Putamen (tissue), 1 donor: Measurements from ENCODE around the gene SOWAHC.
"Not testable (repeated sequence)": the region's sequence is repeated elsewhere in the genome, so short reads cannot be mapped to it uniquely, and the experiment has no call there.

ENCODE experiments used
- DNase-seq: peaks from one replicate; pipeline ENCODE4 v3.0.0-alpha.2; 2016; ENCODE audit warnings: low spot score

Gene SOWAHC

DNA sequence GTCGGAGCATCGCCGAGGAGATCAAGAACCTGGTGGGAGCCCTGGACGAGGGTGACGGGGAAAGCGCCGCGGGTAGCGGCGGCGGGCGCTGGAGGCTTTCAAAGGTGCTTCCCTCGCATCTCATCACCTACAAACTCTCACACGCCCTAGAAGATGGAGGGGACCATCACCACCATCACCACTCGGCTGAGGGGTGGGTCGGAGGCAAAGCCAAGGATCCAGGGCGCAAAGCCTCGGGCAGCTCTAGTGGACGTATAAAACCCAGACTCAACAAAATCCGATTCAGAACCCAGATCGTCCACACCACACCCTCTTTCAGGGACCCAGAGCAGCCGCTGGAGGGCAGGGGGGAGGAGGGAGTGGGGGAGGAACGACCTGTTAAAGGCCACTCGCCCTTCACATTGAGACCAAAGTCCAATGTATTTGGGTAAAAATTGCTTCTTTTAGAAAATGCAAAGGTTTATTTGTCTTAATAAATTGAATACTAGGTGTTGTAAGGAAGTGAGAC is 1.5 kb downstream of the SOWAHC start:
- DNase-seq: no peak

DNA sequence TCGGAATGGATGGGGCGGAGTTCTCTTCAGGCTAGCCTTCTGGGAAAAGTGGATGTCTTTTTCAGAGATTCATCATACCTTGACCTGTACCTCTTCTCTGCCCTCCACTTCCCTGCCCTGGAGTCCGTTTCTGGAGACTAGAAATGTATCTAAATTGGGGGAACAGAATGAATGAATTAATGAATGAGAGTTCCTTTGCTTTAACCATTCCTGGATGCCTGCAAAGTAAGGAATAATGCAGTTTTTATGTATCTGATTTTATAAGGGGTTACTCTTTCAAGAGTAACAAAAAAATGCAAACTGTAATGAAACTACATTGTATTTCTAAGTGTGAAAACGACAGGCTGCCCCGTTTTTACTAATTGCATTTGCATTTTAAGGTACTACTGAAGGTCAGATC is 2.0 kb downstream of the SOWAHC start:
- no peak for DNase-seq

DNA sequence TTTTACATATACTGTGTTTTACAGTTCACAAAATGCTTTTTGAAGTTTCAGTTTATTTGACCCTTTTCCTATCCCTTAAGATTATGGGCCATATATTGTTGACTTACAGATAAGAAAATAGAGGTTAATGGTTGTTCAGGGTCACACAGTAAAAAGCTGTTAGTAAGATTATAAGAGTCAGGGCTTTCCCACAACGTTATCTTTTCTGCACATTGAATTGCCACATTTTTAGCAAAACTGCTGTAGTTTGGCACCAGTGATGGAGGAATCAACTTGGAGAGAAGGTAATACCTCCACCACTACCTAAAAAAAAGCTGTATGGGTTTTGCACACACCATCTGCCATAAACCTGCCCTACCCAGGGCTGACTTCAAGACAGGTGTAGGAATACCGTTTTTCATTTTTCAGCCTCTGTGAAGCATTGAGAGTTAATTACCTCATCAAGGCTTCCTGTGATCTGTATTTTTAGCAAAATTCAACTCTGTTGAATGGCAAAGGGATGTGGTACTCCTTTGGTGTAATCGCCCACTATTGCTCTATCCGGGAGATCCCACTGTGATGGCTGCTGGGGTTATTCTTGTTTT is 5.0 kb downstream of the SOWAHC start:
- DNase-seq: no peak

DNA sequence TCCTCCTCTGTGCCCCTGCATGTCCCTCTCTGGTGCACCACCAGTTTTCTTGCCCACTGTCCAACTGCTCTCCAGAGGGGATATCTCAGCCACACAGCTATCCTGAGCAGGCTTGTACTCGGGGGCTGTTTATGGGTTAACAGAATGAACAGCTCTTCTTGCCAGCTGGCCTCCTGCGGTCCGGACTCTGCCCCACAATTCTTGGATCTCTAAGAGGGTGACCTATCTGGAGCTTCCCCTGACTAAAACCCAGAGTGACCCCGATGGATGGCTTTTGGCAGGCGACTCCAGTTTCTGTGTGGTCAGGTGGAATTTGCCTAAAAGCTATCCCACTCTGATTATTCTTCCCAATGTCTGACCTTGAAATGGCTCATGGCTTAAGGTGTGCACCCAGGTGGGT is 9.1 kb downstream of the SOWAHC start:
- no peak for DNase-seq

DNA sequence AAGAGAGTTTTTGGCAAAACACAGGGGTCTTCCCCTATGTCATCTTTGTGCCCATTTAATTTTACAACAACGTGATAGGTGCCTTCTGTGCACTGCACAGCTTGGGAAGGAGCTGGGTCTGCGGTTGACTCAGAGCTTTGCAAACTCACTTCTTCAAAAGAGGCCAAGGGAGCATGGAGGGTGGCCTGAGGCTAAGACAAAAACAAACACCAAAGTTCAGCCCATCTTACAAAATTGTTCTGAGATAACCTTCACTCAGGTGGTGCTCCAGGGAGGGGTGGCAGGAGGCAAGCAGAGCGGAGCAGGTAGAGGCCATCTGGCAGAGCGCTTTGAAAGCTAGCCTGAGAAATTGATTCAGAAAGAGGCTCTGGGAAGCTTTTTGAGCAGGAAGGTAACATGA is 9.8 kb downstream of the SOWAHC start:
- DNase-seq: no peak

DNA sequence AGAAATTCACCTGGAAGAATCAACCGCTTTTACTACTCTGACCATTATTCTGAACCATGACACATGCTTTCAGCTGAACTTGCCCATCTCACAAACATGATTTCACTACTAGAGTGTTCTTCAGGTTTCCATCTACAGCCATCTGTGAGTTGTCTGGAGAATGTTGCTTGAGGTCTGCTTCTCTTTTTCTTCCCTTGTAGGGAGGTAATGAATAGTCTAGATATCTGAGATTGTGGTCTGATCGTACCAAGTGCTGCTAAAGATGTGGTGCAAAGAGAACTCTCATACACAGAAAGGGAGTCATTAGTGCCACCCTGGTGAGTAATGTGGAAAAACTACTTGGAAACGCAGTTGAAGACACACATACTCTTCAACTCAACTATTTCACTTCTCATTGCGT is 10.2 kb downstream of the SOWAHC start:
- no peak for DNase-seq

DNA sequence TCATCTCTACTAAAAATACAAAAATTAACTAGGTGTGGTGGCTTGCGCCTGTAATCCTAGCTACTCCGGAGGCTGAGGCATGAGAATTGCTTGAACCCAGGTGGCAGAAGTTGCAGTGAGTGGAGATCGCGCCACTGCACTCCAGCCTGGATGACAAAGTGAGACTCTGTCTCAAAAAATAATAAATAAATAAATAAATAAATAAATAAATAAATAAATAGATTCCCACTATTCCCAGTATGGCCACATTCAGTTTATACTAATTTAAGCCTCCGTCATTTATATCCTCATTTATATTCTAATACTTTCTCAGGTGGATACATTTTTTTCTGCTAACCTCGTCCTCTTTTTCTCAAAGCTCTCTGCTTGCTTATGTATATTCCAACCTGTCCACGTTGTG is 14.2 kb downstream of the SOWAHC start:
- not testable (repeated sequence) for DNase-seq

DNA sequence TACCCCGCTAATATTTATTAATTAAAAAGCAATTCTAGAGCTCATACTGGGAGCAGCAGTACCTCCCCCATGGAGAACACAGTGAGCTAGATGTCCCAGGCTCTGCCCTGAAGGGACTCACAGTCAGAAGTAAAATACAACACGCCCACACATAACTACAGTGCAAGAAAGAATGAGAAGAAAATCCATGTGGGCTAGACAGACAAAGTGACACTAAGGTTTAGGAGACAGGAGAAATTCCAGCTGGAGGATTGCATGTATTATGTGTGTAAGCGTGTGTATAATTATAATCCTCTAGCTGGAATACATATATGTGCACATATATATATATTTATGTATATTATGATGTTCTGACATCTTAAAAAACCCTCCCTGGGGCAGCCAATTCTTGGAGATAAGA is 15.7 kb downstream of the SOWAHC start:
- DNase-seq: no peak

DNA sequence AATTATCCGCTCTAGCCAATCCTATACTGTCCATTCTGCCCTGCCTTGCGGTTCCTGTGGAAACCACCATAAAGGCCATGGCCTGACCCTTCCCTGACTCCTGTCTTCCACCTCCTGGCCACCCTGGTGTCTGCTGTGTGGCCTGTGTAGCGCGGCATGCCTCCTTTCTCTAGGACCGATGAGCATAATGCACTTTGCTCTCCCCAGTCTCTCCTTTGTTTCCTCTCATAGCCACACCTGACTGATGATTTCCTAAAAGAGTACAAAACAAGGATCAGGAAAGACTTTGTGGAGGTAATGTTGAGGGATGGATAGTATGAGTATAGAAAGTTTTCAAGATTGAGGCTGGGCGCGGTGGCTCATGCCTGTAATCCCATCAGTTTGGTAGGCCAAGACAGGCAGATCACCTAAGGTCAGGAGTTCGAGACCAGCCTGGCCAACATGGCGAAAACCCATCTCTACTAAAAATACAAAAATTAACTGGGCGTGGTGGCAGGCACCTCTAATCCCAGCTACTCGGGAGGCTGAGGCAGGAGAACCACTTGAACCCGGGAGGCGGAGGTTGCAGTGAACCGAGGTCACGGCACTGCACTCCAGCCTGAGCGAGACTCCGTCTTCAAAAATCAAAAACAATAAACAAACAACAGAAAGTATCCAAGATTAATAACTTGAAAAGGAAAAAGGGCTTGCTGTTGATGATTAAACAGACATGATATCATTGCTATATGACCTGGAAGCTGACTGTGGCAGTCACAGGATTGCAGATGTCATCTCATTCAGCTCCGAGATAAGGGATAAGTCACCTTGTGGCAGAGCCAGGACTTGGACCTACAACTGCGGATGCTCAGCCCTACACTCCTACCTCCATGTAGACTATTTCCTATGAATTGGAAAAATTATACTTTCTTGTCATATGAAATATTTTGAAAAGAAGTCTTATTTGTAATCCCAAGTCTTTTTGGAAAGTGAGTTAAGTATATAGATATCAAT is 16.6 kb downstream of the SOWAHC start:
- no peak for DNase-seq

DNA sequence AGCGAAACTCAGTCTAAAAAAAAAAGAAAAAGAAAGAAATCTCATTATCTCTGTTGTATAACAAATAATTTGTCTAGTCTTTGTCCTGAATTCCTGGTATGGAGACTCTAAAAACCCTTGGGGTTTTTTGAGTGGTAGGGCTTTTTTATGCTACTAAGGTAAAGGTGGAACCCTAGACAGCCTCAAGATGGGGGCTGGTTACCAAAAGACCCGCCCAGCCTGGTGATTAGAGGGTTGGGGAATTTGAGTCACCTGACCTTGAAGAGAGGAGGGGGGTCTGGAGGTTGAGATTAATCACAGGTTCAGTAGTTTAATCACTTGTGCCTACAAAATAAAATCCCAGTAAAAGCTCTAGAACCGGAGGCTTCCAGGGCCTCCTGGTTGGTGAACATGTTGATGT is 17.6 kb downstream of the SOWAHC start:
- no peak for DNase-seq

DNA sequence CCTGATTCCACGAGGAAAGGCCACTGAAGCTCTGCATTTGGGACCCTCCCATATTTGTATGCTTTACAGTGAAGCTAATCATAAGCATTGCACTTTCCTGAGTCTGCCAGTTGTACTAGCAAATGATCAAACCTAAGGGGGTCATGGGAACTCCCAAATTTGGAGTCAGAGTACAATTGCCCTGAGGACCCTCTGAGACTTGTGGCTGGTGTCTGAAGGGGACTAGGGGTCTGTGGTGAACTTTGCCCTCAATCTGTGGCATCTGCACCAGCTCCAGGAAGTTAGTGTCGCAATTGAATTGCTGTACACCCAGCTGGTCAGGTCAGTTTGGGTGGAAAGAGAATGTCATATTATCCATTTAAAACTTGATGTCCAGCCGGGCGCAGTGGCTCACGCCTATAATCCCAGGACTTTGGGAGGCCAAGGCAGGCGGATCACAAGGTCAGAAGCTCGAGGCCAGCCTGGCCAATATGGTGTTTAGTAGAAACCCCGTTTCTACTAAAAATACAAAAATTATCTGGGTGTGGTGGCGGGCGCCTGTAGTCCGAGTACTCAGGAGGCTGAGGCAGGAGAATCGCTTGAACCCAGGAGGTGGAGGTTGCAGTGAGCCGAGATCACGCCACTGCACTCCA is 18.1 kb downstream of the SOWAHC start:
- no peak for DNase-seq

DNA sequence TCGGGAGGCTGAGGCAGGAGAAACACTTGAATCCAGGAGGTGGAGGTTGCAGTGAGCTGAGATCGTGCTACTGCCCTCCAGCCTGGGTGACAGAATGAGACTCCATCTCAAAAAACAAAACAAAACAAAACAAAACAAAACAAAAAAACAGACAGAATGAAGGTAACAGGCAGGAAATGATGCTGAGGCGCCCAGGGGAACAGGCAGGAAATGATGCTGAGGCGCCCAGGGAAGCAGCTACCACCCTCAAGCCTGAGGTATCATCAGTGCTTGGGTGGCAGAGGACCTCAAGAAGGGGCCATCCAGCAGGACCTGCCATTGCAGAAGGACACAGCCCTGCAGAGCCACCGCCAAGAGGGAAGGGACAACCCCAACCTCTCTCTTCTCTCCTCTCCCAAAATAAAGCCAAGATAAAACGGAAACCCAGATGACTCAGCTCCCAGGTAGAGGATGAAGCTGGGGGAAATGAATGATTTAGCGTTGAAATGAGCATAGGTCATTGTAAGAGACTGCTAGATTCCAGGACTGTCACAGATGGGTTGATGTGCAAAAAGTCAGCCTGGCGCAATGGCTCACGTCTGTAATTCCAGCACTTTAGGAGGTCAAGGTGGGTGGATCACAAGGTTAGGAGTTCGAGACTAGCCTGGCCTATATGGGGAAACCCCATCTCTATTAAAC is 19.3 kb downstream of the SOWAHC start:
- DNase-seq: no peak

DNA sequence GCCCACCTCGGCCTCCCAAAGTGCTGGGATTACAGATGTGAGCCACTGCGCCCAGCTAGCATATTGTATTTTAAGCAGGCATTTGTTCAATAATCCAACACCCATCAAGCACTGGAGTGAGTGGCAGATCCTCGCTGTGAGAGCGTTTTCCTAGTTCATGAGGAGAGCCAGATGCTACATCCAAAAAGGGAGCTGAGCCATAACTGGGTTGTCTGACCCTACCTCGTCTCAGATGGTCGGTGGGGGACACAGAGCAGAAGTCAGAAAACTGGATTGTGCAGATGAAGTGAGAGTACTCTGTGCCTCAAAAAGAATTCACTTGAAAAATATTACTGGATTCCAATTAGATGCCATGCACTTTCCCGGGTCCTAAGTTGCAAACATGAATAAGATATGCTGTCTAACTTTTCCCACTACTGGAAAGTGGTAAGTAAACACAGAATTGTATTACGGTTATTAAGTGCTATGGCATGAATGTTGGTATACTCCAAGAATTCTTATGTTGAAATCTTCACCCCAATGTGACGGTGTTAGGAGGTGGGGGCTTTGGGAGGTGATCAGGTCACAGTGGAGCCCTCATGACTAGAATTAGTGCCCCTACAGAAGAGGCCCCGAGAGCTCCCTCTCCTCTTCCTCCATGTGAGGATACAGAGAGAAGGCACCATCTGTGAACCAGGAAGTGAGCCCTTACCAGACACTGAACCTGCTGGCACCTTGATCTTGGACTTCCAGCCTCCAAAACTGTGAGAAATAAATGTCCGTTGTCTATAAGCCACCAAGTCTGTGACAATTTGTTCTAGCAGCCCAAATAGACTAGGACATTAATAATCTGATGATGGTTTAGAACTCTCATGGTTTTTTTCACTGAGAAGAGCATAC is 21.5 kb downstream of the SOWAHC start:
- DNase-seq: no peak

DNA sequence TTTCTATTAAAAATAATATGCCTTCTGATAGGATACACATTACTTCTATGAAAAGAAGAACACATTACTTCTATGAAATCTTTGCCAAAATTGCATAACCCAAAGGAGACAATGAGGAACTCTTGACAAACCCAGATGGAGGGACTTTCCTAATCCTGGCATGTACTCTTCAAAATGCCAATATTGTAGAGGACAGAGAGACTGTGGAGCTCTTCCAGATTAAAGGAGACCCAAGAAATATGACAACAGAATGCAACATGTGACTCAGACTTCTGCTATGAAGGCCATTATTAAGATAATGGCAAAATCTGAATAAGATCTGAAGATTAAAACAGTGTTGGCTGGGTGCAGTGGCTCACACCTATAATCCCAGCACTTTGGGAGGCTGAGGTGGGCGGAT is 22.2 kb downstream of the SOWAHC start:
- no peak for DNase-seq

DNA sequence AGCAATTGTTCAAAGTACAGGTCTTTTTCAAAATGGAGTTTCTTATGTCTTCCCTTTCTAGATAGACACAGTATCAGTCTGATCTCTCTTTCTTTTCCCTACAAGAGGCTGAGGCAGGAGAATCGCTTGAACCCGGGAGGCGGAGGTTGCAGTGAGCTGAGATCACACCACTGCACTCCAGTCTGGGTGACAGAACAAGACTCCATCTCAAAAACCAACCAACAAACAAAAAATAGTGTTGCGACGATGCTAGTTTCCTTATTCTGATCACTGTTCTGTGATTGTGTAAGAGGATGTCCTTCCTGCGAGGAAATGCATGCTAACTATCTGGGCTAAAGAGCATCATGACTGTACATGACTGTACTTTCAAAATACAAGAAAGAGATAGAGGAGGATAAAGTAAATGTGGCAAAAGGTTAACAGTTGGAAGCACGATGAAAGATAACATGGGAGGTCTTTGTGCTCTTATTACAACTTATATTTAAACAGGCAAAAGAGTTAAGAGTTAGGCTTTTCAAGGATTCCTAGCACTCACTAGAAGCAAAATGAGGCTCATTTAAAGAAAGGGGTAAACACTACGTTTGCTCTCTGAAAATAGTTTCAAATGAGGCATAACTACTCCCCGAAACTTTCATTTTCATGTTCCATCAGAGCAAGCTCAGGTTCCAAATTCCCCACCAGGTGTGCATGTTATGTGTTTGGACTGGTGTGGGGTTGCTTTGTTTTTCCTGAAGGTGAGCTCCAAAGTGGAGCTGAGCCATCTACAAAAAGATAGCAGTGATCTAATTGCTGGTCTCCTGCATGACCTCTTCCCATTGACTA is 23.8 kb downstream of the SOWAHC start:
- no peak for DNase-seq

DNA sequence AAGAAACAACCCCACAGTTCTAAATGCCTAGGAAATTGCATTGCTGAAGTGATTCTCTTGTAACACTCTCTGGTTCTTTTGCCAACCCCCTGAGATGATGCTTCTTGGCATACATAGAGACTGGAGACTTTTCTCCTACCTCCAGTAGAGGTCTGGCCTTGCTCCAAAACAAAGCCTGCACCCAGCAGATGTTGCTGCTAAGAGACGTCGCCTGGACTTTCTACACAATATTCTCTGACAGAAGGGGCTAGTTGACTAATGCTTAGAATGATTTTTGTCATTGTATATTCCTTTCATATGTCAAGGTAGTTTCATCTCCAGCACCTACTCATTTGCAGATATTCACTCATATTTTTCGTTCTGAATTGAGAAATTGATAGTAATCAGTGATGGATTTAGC is 24.6 kb downstream of the SOWAHC start:
- DNase-seq: no peak

DNA sequence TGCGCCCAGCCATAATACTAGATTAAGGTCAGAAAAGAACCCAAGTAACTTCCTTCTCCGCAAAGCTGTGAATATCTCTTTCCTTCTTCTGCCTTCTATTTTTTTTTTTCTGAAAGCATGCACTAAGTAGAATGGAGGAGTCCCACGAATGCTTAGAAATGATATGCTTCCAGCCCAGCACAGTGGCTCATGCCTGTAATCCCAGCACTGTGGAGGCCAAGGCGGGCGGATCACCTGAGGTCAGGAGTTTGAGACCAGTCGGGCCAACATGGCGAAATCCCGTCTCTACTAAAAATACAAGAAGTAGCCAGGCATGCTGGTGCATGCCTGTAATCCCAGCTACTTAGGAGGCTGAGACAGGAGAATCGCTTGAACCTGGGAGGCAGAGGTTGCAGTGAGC is 25.8 kb downstream of the SOWAHC start:
- not testable (repeated sequence) for DNase-seq

DNA sequence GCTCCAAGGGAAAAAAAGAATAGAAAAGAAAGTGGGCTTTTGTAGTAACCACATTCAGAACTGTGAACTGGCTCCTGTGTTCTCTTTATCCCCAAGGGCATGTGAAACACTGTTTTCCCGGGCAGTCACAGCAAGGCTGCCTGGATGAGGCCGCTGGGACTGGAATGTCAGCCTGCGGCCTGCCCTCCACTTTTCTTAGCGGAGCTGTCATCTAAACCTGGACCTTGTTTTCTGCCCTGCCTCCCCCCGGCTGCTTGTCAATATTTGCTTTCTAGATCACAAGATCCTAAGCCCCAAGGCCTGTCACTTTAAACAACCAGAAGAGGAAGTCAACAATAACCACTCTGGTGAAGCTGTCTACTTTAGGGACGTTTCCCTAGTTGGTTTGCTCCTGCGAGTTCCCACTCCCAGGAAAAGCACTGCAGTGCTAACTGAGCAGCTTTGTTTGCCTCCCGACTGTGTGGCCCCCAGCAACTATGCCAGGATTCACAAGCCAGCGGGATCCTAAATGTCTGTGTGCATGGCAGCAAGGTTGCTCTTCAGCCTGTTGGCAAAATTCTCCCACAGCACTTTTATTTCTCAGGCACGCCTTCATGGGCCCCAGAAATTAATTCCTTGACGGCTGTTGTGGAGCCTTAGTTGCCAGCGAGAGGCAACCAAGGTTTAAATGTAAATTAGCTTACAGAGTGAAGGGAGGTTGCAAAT is 30.6 kb downstream of the SOWAHC start:
- DNase-seq: no peak

DNA sequence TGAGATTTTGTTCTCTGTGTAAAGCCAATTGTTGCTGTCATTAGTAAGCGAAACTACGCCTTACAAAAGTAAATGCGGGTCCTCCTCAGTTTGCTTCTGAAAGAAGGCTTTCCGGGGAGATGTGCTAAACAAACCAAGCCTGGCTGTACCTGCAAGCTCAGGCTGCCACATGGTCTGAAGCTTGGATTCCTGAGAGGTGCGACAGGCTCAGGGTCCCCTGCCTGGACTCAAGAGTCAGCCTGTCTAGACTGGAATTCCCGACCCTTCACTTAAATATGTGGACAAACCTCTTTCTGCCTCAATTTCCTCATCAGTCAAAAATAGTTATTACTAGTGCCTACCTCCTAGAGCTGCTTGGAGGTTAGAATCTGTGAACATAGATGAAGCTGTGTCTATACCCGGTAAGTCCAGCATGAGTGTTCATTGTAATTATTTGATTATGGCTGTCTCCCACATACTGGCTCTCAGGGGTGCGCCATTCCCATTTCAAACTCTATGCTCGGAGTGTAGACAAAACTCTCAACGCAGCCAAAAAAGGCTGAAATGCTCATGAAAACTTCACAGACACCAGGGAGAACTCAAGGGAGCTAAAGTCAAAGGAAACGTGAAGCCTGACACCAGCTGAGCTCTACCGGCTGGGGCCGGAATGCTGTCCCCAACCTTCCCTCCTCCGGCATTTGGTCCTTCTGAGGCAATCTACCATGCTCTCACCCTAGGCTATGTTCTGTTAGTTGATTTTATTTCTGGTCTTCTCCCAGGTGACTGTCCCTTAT is 31.4 kb downstream of the SOWAHC start:
- DNase-seq: no peak
